Measurements from ENCODE around the gene PYGB.
"Not testable (repeated sequence)": the region's sequence is repeated elsewhere in the genome, so short reads cannot be mapped to it uniquely, and the experiment has no call there.

PYGB gene

DNA sequence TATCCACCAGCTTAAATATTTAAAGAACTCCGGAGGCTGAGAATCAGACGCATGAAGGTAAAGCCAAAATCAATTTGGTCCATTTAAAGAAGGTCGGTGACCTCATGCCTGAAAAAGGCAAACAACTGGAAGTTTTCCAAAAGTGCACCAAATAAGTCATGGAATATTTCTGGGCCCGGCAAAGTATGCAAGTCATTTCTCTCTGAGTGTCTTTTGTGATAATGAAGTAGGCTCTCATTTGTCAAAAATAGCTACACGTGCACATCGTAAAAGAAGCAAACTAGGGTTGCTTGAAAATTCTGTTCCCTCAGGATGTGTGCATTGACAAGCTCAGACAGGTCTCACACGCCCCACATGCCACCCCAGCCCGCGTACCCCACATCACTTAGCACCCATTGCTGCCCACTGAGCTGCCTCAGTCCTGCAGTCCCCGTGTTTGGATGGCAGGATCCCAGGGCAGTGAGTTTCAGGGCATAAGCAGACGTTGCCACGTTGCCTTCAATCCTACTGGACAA, 20.5 kb upstream of the PYGB start:
- no peak for TF ChIP-seq CTCF (conservative IDR thresholded peaks at IDR 0.05; ENCODE audit: low read depth)
- ChIA-PET CTCF (interaction anchor here (0.6 kb wide), 1 partner anchor 23 kb away, joined by 4 read pairs; no protein-coding TSS in a partner anchor), POLR2A (ENCODE audit: low non-redundant PET) (no interaction called here)
- DNase-seq (ENCODE audit: low spot score): peak; percentile 61
- H3K27ac ChIP-seq: peak overlapping the region; percentile 94

DNA sequence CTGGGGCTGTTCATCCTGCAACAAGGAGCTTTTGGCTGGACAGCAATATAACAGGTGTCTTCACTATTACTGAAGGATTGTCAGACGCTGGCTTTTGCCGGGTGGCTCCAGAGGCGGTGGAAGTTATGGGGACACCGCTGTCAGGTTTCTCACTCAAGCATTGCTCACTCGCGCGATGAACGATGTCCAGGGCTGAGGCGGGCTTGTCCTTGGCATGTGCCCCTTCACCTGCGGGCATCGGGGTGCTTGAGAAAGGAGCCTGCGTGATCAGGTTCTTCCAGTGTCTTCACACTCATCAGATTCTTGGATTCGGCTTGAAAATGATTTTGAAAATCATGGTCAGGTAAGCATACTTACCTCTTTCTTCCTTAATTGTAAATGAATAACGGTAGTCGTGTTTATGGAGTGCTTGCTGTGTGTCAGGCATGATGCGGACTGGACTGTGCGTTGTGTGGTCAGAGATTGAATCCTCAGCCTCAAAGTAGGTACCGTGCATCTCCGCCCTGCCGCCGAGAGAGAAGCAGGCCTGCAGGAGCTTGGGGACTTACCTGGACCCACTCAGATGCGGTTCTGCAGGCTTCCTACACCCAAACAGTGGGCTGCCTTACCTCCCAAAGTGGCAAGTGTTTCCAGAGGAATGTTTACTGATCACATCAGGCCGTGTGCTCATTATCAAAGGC, 18.3 kb upstream of the PYGB start:
- ChIA-PET CTCF (interaction anchor here (0.5 to 1.0 kb wide), 2 partner anchors 14 to 195 kb away, joined by 3 to 4 read pairs; no protein-coding TSS in a partner anchor), POLR2A (ENCODE audit: low non-redundant PET) (no interaction called here)
- H3K27ac ChIP-seq: peak overlapping the region; percentile 94
- TF ChIP-seq CTCF (conservative IDR thresholded peaks at IDR 0.05; ENCODE audit: low read depth): no peak
- DNase-seq (ENCODE audit: low spot score): no peak

DNA sequence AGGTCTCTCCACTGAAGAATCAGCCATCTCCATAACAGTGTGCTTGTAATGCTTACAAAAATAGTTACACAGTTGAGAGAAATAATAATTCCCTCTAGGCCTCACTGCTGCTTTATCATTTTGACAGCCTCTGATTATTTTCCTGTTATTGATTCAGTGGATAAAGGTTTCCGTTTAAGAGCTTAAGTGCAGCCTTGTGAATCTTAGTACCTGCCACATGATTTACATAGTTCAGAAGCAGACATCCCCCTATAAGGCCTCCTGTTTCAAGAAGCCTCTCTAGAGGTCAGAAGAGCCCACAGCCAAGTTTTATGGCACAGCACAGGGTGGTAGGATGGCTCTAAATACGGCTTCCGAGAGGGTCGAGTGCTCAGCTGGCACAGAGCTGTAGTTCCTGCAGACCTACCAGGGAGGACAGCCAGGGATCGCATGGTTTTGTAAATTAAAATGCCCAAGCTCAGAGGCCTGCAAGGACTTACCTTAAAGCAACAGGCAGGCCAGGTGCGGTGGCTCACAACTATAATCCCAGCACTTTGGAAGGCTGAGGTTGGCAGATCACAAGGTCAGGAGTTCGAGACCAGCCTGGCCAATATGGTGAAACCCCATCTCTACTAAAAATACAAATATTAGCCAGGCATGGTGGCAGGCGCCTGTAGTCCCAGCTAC, 17.6 kb upstream of the PYGB start:
- TF ChIP-seq CTCF (conservative IDR thresholded peaks at IDR 0.05; ENCODE audit: low read depth): no peak
- ChIA-PET CTCF (no interaction called here), POLR2A (ENCODE audit: low non-redundant PET) (no interaction called here)
- peak overlapping the region; percentile 94 for H3K27ac ChIP-seq
- DNase-seq (ENCODE audit: low spot score): no peak

DNA sequence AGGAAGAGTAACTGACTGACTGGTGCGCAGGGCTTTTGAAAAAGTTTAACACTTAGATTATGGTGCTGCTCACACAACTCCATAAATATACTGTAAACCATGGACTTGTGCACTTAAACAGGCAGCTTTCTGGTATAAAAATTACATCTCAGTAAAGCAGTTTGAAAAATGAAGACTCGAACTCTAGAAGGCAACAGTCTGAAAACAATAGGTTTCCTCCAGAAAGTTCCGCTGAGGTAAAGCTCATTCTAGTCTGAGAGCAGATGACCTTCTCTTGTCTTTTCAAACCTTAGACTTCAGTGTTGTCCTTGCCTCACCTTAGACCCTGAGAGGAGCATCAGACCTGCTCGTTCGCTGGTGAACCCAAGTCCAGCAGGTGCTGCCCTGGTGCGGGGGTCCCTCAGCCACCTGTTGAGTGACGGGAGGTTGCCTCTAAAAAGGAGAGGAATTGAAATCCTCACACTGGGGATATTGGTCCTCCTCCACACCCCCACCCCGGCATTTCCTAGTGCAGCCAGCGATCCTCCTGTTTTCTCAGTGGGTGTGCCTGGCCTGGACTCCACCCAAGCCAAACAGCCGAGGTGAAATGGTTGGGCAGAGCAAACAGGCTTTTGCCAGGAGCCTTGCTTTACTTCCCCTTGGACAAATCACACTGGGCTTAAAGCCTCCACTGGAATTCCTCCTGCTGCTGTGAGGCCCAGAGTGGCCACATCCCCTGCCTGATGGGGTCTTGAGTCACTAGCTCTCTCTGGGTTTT, 14.7 kb upstream of the PYGB start:
- DNase-seq (ENCODE audit: low spot score): peak; percentile 79
- H3K27ac ChIP-seq: peak overlapping the region; percentile 94
- CTCF ChIA-PET: no interaction called here
- TF ChIP-seq CTCF (conservative IDR thresholded peaks at IDR 0.05; ENCODE audit: low read depth): no peak
- POLR2A ChIA-PET (ENCODE audit: low non-redundant PET): interaction anchor here (0.5 kb wide), 1 partner anchor 15 kb away, joined by 3 read pairs; the partner anchor contains the start of gene PYGB

GRCh38 chr20:25234009-25234849, 13.7 kb upstream of the PYGB start:
- CTCF ChIA-PET; POLR2A ChIA-PET (ENCODE audit: low non-redundant PET); DNase-seq (ENCODE audit: low spot score): not testable (repeated sequence)
- H3K27ac ChIP-seq: peak overlapping the region; percentile 94

DNA sequence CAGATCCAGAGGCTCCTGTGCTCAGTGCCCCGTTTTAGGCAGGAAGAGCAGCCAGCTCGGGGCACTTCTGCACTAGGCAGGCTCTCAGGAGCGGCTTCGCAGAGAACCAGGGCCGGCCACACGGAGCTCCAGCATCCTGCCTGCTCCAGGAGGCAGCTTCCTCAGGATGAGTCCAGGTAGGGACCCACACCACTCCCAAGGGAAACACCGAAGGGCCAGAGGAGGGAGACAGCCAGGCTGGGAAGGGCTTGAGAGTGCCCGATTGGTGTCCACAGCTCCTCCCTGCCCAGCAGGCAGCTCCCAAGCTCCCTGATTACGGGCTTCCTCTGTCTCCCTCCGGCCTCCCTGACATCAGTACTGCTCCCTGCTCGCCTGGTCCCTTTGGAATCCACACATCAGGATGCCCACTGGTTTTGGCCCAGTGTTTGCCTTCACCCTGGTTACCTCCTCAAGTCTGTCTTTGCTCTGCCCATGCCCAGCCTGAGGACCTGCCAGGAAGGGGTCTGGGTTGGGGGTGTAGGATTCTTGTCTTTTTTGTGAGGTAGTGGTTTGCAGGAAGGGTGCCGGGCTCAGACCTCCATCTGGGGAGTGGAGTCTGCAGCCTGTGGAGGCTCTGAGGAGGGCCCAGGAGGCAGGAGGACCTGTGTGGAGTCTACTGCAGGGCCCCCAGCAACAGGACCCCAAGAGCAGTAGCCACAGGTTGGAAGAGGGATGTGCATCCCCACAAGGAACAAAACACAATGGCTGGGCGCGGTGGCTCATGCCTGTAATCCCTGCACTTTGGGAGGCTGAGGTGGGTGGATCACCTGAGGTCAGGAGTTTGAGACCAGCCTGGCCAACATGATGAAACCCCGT, 11.2 kb upstream of the PYGB start:
- peak overlapping the region; percentile 99 for H3K27ac ChIP-seq
- ChIA-PET CTCF (no interaction called here), POLR2A (ENCODE audit: low non-redundant PET) (interaction anchor here (0.6 kb wide), 1 partner anchor 15 kb away, joined by 3 read pairs; no protein-coding TSS in a partner anchor)
- no peak for TF ChIP-seq CTCF (conservative IDR thresholded peaks at IDR 0.05; ENCODE audit: low read depth)
- no peak for DNase-seq (ENCODE audit: low spot score)
